Panc1 (cell line): ENCODE measurements around the gene ALDH9A1.
"Not testable (repeated sequence)": the region's sequence is repeated elsewhere in the genome, so short reads cannot be mapped to it uniquely, and the experiment has no call there.

ENCODE experiments used
- CTCF ChIP-seq: fragments of 450-650 bp; IDR thresholded peaks from 2 replicates; pipeline ENCODE4 v1.5.1; 2017; ENCODE audit warnings: mild to moderate bottlenecking
- POLR2AphosphoS5 ChIP-seq: IDR thresholded peaks from 2 replicates; pipeline ENCODE4 v1.6.1; 2012; ENCODE audit warnings: mild to moderate bottlenecking, low read depth, low read length, moderate library complexity
- SIN3A ChIP-seq: IDR thresholded peaks from 2 replicates; pipeline ENCODE4 v1.6.1; 2012; ENCODE audit warnings: low read depth, mild to moderate bottlenecking, low read length, moderate library complexity, borderline replicate concordance; ENCODE audit not compliant: insufficient read depth

DNA sequence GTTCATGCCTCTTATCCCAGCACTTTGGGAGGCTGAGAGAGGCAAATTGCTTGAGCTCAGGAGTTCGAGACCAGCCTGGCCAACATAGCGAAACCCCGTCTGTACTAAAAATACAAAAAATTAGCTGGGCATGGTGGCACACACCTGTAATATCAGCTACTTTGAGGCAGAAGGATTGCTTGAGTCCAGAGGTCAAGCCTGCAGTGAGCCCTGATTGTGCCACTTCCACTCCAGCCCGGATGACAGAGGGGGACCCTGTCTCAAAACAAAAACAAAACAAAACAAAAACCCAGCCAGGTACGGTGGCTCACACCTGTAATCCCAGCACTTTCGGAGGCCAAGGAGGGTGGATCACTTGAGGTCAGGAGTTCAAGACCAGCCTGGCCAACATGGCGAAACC is 60.2 kb downstream of the ALDH9A1 start:
- not testable (repeated sequence) for TF ChIP-seq CTCF, POLR2AphosphoS5, SIN3A
